Body of pancreas (tissue), 4 donors: ENCODE measurements around the gene HOXA3.

Experiments
- POLR2A ChIP-seq, 3 donors: fragments of 450-650 bp; IDR thresholded peaks; one replicate each; pipeline ENCODE4 v1.6.1; 2016; ENCODE audit warnings: antibody characterized with exemption in 3 of 3, mild to moderate bottlenecking in 2 of 3
- TF ChIP-seq, protein P1 (sequence below), 7 experiments: fragments of 450-650 bp in 4 of 7; fragments of 200-600 bp in 3 of 7; sonication (generic) in 3 of 7; IDR thresholded peaks; one replicate each; pipeline ENCODE4 v1.5.1; 2016 to 2019; ENCODE audit warnings: antibody characterized with exemption in 7 of 7

- TF ChIP-seq, protein P1, sequence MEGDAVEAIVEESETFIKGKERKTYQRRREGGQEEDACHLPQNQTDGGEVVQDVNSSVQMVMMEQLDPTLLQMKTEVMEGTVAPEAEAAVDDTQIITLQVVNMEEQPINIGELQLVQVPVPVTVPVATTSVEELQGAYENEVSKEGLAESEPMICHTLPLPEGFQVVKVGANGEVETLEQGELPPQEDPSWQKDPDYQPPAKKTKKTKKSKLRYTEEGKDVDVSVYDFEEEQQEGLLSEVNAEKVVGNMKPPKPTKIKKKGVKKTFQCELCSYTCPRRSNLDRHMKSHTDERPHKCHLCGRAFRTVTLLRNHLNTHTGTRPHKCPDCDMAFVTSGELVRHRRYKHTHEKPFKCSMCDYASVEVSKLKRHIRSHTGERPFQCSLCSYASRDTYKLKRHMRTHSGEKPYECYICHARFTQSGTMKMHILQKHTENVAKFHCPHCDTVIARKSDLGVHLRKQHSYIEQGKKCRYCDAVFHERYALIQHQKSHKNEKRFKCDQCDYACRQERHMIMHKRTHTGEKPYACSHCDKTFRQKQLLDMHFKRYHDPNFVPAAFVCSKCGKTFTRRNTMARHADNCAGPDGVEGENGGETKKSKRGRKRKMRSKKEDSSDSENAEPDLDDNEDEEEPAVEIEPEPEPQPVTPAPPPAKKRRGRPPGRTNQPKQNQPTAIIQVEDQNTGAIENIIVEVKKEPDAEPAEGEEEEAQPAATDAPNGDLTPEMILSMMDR (IDR thresholded peaks at IDR 0.05) = no peak
- no peak for TF ChIP-seq POLR2A (IDR thresholded peaks at IDR 0.05)
These were observed 9.6 kb upstream of the HOXA3 start for GRCh38 chr7:27161721-27162560.
